Measurements from ENCODE around the gene NRN1. TPM values are rescaled to one million over a fixed set of nuclear protein-coding genes. Genes with fewer than 3 reads are reported as not detected.

The NRN1 gene
- polyA plus RNA-seq, 4 donors: 4.9 to 11.3 (median 6.6) TPM

- DNase-seq (ENCODE audit: low read depth in 4 of 4, low spot score in 3 of 4): no peak
These were observed 3.7 kb downstream of the NRN1 start for GRCh38 chr6:6002848-6003620.

- DNase-seq (ENCODE audit: low read depth in 4 of 4, low spot score in 3 of 4): no peak
These were observed 4.5 kb downstream of the NRN1 start for GRCh38 chr6:6002005-6002847.

DNA sequence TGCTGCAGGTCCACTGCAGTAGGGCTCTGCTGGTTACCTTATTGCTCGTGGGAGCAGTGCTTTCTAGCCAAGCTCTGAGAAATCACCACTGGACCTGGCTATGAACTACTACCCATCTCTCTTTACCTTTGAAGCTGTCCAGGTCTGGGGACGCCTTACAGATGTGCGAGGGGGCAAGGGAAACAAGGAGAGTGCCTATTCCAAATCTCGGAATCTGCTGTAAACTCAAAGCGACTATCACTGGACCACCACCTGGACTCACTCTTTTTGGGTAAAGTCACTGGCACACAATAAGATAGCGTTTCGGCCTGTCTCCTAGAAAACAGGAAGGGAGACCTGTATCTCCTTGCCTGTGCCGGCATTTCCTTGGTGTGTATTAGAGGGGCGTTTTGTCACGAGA lies 5.3 kb downstream of the NRN1 start:
- no peak for DNase-seq (ENCODE audit: low read depth in 4 of 4, low spot score in 3 of 4)

GRCh38 chr6:5999688-6000608 lies 6.8 kb downstream of the NRN1 start:
- DNase-seq (ENCODE audit: low read depth in 4 of 4, low spot score in 3 of 4): no peak

GRCh38 chr6:5998711-5999687 lies 7.7 kb downstream of the NRN1 start:
- no peak for DNase-seq (ENCODE audit: low read depth in 4 of 4, low spot score in 3 of 4)

DNA sequence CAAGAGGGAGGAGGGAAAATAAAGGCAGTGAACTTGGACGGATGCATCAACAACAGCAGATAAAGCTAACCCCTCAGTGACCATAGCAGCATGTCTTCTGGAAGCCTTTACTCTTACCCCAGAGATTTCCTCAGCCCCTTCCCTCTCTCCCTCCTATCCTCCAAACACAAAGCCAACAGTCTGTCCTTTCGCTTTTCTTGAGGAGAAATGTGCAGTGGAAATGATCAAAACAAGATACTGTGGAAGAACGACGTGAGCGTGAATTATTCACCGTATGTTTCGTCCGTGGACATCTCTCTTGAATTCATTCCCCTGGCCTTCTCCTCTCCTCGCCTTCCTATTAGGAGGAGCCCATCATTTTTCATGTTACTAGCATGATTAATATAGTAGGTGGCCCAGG lies 8.5 kb downstream of the NRN1 start:
- DNase-seq (ENCODE audit: low read depth in 4 of 4, low spot score in 3 of 4): no peak

DNA sequence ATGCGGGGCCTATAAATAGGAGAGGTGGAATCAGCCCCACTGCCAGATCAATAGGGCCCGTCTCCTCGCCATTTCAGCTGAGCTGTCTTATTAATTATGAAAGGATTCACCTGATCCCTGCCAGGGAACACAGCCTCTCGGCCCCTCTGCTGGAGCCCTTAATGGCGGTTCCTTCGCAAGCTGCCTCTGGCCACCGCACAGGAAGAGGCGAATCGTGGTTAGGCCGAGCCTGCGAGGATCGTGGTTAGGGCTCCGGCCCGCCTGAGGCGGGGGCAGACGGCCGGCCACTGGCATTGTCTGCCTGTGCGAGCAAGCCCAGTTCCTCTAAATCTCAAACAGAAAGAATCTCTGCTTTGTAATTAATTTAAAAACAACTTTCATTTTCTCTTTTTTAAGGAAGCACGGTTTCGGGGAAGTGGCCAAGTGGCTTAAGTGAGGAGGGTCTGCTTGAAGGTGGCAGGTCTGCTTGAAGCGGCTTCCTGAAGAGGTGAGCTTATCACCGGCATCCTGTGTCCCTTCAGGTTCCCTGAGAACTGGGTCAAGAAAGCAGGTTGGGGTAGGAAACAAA lies 9.2 kb downstream of the NRN1 start:
- DNase-seq (ENCODE audit: low read depth in 4 of 4, low spot score in 3 of 4): no peak

DNA sequence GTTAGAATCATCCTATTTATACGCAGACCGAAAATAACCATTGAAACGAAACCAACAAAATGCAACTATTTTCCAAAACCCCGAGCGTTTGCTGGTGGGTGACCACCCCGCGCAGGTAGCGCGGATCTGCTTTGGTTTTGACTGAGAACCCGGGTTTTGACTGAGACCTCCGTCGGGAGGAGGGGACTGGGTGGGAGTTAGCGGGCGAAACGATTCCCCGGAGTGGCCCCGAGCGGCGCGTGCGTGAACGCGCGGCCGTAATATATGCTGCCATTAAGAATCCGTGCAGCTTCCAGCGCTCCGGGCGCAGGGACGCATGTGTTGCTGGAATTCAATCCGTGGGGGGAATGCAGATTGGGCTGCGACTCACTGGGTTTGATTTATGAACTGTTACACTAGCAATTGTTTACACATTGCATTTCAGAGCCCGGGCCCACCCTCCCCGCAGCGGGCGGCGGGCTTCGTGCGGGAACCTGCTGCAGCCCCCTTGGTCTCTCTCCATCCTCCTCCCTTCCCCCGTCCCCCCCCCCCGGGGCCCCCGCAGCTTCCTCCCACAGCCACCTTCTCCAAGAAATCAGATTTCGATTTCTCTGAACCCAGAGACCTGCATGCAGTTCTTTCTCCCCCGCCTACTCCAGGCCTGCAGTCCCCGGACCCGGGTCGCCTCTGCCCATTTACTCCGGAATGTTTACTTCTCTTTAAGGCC lies 9.9 kb downstream of the NRN1 start:
- DNase-seq (ENCODE audit: low read depth in 4 of 4, low spot score in 3 of 4): no peak

- DNase-seq (ENCODE audit: low read depth in 4 of 4, low spot score in 3 of 4): no peak
These were observed 10.6 kb downstream of the NRN1 start for GRCh38 chr6:5995949-5996713.

- DNase-seq (ENCODE audit: low read depth in 4 of 4, low spot score in 3 of 4): no peak
These were observed 11.1 kb downstream of the NRN1 start for GRCh38 chr6:5995658-5995948.

GRCh38 chr6:5994999-5995657 lies 11.6 kb downstream of the NRN1 start:
- no peak for DNase-seq (ENCODE audit: low read depth in 4 of 4, low spot score in 3 of 4)

GRCh38 chr6:5994234-5994998 lies 12.3 kb downstream of the NRN1 start:
- no peak for DNase-seq (ENCODE audit: low read depth in 4 of 4, low spot score in 3 of 4)

GRCh38 chr6:5992551-5993225 lies 14.0 kb downstream of the NRN1 start:
- no peak for DNase-seq (ENCODE audit: low read depth in 4 of 4, low spot score in 3 of 4)

GRCh38 chr6:5990786-5991185 lies 15.9 kb downstream of the NRN1 start:
- DNase-seq (ENCODE audit: low read depth in 4 of 4, low spot score in 3 of 4): no peak

- DNase-seq (ENCODE audit: low read depth in 4 of 4, low spot score in 3 of 4): no peak
These were observed 17.5 kb downstream of the NRN1 start for GRCh38 chr6:5989141-5989723.

GRCh38 chr6:5986861-5987260 lies 19.9 kb downstream of the NRN1 start:
- DNase-seq (ENCODE audit: low read depth in 4 of 4, low spot score in 3 of 4): no peak

Data from left renal pelvis (tissue), 4 donors.